Stimulated activated CD4-positive, alpha-beta T cell treated with anti-CD3 and anti-CD28 coated beads, Interleukin-1b, Interleukin-23, amount 100 ng/mL, for 48 hours (primary cell): ENCODE measurements around the gene CPT1C.
A peak's percentile ranks its signal among the peaks of the same experiment; 100 is the strongest.

Source experiments
- DNase-seq: peaks from one replicate; pipeline ENCODE4 v3.0.0-alpha.2; 2020

CPT1C gene

GRCh38 chr19:49690656-49691242 is at the start of gene CPT1C:
Gene CPT1C, plus strand, starts transcription at chr19:49691116. Its CDS starts 1,137 bp downstream, at chr19:49692253.
- DNase-seq: peak; percentile 71

- peak; percentile 100 for DNase-seq
These were observed 49.0 kb upstream of the CPT1C start, which contains the start of gene SCAF1 for GRCh38 chr19:49641688-49642491. Gene SCAF1, plus strand, starts transcription at chr19:49642209. Its CDS starts 2,818 bp downstream, at chr19:49645027.

- DNase-seq: no peak
These were observed 48.4 kb upstream of the CPT1C start for GRCh38 chr19:49642492-49643035.

GRCh38 chr19:49643466-49643865 is 47.5 kb upstream of the CPT1C start:
- peak; percentile 46 for DNase-seq

GRCh38 chr19:49645592-49645991 is 45.3 kb upstream of the CPT1C start:
- no peak for DNase-seq

- DNase-seq: no peak
These were observed 44.9 kb upstream of the CPT1C start for GRCh38 chr19:49645995-49646394.

- DNase-seq: no peak
These were observed 44.3 kb upstream of the CPT1C start for GRCh38 chr19:49646586-49646985.

GRCh38 chr19:49651029-49651819 is 39.7 kb upstream of the CPT1C start:
- no peak for DNase-seq

- DNase-seq: no peak
These were observed 38.9 kb upstream of the CPT1C start for GRCh38 chr19:49651820-49652550.

- DNase-seq: no peak
These were observed 38.1 kb upstream of the CPT1C start for GRCh38 chr19:49652551-49653465.

- no peak for DNase-seq
These were observed 37.5 kb upstream of the CPT1C start for GRCh38 chr19:49653466-49653806.

- DNase-seq: no peak
These were observed 36.3 kb upstream of the CPT1C start for GRCh38 chr19:49654581-49654980.

GRCh38 chr19:49655570-49656455 is 35.1 kb upstream of the CPT1C start:
- no peak for DNase-seq

- DNase-seq: no peak
These were observed 34.3 kb upstream of the CPT1C start for GRCh38 chr19:49656456-49657109.

GRCh38 chr19:49657493-49658138 is 33.3 kb upstream of the CPT1C start:
- no peak for DNase-seq

GRCh38 chr19:49658139-49658517 is 32.8 kb upstream of the CPT1C start:
- DNase-seq: no peak

- no peak for DNase-seq
These were observed 32.1 kb upstream of the CPT1C start for GRCh38 chr19:49658566-49659442.

- DNase-seq: no peak
These were observed 30.5 kb upstream of the CPT1C start for GRCh38 chr19:49660338-49660961.
